DMS53 (cell line): ENCODE measurements around the gene ADGRG3.
"Not testable (repeated sequence)": the region's sequence is repeated elsewhere in the genome, so short reads cannot be mapped to it uniquely, and the experiment has no call there.

Source experiments
- DNase-seq: peaks from one replicate; lab custom pipeline; 2025; lab: John Stamatoyannopoulos, UW

Gene ADGRG3

DNA sequence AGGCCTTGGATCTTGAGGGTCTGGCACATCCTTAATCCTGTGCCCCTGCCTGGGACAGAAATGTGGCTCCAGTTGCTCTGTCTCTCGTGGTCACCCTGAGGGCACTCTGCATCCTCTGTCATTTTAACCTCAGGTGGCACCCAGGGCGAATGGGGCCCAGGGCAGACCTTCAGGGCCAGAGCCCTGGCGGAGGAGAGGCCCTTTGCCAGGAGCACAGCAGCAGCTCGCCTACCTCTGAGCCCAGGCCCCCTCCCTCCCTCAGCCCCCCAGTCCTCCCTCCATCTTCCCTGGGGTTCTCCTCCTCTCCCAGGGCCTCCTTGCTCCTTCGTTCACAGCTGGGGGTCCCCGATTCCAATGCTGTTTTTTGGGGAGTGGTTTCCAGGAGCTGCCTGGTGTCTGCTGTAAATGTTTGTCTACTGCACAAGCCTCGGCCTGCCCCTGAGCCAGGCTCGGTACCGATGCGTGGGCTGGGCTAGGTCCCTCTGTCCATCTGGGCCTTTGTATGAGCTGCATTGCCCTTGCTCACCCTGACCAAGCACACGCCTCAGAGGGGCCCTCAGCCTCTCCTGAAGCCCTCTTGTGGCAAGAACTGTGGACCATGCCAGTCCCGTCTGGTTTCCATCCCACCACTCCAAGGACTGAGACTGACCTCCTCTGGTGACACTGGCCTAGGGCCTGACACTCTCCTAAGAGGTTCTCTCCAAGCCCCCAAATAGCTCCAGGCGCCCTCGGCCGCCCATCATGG is 4.0 kb upstream of the ADGRG3 start:
- DNase-seq = no peak

DNA sequence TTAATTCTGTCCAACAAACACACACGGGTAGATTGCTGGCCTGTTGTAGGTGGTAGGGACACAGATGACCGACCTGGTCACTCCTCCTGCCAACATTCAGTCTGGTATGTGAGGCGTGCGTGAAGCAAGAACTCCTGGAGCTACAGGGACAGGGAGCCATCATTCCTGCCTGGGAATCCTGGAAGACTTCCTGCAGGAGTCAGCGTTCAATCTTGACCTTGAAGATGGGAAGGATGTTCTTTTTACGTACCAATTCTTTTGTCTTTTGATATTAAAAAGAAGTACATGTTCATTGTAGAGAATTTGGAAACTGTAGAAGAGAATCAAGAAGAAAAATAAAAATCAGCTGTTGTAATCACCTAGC is 3.5 kb upstream of the ADGRG3 start:
- no peak for DNase-seq

DNA sequence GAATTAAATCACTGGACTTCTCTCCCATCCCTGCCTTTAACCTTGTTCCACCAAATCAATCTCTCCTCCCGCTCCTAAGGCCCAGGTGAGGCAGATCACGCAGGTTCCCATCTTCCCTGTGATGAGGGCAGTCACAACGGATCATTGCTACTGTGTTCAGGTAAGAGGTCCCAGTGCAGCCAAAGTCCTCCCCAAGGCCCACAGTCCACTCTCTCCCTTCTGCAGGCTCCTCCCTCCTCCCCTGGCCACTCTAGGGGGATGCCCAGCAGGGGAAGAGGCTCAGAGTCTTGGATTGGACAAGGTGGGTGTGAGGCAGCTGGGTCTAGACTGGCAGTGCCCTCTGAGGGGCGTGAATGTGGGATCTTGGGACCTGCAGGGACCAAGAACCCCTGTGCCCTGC is 2.6 kb upstream of the ADGRG3 start:
- DNase-seq = no peak

DNA sequence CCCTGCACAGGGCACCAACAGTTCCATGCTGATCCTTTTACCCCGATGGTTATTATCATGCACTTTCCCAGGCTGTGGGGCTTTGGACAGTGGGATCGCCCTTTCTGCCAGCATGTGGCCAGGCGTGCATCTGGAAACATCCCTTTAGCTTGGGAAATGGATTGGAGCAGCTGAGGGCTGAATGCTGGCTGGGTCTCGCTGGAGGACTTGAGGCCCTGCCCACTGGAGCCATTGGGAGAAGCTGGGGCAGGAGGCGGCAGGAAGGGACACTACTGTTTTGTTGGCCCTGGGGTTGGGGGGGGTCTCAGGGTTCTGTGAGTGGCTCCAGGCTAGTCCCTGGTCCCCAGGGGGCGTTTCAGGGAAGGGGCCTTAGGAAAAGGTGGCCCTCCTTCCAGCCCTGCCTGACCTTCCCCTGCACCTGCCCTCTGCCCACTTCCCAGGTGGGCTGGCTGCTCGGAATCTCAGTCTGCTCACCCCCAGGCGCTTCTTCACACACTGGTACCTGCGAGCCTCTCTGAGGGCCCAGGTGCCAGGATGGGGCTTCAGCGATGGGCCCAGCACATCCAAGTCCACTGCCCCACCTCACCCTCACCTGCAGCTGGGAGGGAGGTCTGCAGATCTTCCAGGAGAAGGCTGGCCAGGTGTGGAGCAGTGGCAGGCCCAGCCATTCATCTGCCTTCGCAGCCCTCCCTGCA is 1.6 kb upstream of the ADGRG3 start:
- peak; percentile 47 for DNase-seq

DNA sequence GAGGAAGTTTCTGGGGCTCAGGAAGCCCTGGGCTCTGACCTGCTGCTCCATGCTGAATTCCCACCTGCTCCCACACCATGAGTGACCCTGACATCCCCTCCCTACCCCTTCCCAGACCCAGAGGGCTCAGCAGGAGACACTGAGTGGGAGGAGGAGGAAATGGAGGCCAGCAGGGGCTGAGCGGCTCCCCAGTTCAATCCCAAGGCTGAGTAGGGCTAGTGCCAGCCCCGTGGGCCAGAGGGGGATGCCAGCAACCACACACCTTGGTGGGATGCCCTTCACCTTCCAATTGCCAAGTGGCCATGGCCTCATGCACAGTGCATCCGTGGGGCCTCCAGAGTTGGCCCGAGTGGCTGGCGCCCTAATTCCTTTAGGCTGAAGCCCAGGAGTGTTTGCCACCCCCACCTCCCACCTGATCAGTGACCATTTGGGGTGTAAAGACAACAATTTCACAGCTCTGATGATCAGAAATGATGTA is 1.0 kb upstream of the ADGRG3 start:
- no peak for DNase-seq

DNA sequence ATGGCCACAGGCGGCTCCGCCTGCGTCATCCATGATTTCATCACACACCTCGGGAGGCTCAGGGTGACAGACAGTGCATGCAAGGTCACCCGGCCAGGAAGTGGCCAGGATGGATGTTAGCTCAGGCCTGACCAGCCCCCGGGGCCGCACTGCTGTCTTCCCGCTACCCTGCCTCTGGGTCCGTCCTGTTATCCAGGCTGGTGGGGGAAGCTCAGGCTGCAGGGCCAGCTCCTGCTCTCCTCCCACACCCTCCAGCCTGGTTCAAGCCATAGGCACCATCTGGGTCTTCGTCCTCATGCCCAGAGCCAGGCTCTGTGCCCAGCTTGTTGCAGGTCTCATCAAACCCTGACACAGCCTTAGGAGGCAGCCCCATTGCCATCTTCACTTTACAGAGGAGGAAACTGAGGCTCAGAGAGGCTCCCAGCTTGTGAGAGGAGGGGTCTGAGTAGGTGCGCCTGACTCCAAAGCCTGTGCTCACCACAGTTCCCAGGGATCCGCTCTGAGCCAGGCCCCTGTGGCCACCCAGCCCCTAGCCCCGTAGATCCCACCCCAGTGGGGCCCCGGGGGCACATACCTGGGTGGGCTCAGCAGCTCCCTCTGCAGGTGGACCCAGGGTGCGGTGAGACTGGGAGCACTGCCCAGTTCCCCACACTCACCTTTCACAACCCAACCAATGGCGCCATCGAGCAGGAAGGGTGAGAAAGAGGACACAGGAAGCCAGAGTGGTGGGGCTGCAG is 412 bp upstream of the ADGRG3 start:
- peak; percentile 44 for DNase-seq

DNA sequence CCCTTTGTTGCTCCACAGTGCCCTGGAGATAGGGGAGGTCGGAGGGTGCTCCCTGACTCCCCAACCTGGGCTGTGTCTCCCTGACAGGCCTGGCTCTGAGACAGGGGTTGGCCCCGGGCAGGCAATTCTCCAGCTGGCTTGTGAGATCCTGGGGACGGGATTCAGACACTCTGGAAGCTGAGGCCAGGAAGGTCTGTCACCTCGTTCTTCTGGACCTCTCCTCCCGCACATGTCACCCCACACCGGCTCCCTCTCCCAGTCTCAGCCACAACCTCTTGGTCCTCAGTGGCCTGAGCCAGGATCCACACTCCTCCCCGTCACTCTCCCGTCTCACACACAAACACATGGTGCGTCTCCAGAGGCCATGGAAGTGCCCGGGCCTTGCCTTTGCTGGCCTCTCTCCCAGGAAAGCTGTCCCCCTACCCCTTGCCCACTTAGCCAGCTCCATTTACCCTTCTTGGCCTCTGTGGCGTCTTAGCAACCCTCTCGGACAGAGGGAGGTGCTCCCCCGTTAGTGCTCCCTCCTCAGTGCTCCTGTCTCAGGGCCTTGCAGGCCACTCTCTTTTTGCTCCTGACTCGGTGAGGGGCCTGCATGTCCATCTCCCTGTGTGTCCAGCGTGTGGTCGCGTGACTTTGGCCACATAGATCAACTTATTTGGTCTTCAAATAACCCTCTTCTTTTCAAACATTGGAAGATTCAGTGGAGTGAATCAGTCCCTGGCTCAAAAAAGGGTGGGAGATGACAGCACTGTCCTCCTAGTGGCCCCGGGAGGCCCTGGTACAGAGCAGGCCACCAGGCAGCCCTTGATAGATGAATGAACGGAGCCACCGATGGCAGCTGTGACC is 747 bp downstream of the ADGRG3 start:
- no peak for DNase-seq

DNA sequence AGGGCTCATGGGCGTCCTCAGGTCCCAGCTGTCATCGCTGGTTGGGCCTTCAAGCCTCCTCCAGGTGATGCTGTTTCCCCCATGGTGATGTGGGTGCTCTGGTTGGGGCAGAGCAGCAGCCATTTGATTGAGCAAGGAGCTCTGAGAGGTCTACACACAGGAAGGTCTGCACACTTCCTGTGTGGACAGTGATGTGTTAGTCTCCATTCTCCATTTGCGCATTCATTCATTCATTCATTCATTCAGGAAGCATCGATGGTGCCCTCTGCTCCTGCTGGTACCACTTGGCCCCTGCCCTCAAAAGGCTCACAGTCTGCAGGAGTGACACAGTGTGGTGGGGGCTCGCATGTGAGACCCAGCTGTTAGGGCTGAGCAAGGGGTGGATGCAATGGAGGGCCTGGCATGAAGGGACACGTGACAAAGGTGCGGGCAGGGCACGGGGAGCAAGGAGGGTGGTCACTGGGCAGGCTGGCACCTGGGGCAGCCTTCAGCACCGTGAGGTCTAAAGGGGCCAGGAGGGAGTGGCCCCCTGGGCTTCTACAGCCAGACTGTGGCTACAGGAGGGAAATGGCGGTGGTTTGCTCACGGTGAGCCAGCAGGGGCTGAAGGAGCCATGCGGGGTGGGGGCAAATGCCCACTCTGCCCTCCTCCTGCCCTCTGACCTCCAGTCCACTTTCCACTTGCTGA is 1.5 kb downstream of the ADGRG3 start:
- peak; percentile 66 for DNase-seq

DNA sequence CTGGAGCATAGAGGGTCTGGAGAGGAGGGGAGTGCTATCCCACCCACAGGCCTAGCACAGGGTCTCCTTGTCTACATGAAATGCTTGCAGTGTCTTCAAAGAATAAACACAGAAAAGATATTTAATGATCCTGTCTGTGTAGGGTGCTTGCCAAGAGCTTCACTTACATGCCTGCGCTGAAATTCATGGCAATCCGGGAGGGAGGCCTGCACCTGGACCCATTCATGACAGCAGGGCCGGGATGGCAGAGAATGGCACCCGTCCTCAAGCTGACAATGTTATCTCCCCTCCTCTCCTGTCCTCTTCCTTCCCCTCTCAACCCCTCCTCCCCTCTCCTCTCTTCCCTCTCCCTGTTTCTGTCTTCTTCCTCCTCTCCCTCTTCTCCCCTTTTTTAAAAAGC is 2.1 kb downstream of the ADGRG3 start:
- DNase-seq = no peak

DNA sequence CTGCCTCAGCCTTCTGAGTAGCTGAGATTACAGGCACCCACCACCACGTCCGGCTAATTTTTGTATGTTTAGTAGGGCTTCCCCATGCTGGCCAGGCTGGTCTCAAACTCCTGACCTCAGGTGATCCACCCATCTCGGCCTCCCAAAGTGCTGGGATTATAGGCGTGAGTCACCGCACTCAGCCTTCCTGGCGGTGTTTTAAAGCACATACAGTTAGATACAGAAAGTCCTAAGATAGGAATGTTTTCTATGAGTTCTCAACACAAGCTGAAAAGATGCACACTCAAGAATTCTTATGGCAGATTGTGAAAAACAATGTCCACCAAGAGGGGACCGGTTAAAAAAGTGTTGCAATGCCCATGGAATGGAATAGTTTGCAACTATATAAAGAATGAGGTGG is 3.3 kb downstream of the ADGRG3 start:
- not testable (repeated sequence) for DNase-seq

DNA sequence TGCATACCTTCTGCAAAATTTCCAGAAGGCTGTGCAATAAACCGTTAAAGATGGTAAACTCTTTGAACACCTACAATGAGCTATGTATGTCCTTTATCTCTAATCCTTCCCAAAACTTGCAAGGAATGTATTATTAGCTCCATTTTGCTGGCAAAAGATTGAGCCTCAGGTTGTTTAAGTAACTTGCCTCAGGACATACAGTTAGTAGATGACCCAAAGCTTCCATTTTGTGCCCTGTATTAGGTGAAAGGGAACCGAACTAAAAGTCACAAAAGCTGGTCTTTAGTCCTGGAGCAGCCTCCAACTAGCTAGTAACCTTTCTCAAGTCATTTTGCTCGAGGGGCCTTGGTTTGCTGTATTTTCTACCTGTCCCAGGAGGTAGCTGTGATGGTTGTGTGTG is 4.3 kb downstream of the ADGRG3 start:
- DNase-seq = no peak

DNA sequence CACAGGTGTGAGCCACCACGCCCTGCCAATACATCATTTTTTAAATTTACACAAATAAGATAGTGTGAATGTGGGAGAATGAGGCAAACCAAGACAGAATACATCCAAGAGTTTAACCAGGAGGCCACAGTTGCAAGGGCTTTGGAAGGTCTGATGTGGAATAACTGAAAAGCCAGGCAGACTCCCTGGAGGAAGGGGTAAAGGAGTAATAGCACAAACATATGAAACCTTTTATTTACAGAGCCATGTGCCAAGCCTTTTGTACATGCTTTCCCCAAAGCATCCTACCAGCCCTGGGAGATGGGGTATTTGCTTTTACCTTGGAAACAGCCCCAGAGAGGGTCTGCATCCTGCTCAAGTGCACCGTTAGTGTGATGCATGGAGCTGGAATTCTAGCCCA is 4.7 kb downstream of the ADGRG3 start:
- DNase-seq = no peak

DNA sequence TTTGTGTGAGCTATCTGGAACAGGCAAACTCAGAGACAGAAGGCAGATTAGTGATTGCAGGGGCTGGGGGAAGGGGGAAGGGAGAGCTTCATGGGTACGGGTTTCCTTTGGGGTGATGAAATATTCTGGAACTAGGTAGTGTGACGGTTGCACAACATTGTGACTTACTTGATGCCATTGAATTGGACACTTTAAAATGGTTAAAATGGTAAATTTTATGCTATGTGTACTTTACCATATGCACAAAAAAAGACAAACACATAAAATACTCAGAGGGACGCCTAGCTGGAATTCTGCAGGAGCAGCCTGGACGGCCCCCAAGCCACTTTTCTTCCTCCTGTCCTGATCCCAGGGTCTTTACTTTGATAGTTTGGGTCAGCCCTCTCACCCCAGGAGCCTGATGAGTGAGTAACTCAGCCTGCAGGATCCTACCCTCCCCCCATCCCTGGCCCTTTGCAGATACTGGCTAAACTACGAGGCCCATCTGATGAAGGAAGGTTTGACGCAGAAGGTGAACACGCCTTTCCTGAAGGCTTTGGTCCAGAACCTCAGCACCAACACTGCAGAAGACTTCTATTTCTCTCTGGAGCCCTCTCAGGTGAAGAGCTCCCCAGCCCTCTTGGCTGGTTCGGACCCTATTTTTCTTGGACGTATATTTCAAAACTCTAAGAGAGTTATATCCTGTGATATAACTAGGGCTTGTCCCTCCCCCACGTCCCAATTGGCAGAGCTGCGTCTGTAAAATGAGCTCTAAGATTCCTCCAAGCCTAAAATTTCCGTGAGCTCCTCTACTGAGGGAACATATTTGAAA is 7.8 kb downstream of the ADGRG3 start:
- no peak for DNase-seq

DNA sequence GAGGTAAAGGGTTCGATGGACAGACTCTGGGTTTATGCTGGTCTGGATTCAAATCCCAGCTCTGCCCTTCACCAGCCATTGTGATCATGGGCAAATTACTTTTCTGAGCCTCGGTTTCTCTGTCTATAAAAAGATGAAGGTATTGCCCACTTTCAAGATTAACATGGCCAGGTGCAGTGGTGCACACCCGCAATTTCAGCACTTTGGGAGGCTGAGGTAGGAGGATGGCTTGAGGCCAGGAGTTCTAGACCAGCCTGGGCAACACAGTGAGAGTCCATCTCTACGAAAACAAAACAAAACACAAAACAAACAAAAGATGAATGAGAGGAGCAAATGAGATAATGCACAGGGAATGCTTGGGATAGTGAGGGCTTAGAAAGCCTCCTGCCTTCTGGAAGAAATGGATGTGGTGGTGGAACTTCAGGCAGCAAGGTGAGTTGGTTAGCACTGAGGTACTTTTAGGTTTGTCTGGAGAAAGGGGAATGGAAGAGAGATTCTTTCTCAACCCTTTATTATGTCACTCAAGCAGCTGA is 8.5 kb downstream of the ADGRG3 start:
- DNase-seq = peak; percentile 61

DNA sequence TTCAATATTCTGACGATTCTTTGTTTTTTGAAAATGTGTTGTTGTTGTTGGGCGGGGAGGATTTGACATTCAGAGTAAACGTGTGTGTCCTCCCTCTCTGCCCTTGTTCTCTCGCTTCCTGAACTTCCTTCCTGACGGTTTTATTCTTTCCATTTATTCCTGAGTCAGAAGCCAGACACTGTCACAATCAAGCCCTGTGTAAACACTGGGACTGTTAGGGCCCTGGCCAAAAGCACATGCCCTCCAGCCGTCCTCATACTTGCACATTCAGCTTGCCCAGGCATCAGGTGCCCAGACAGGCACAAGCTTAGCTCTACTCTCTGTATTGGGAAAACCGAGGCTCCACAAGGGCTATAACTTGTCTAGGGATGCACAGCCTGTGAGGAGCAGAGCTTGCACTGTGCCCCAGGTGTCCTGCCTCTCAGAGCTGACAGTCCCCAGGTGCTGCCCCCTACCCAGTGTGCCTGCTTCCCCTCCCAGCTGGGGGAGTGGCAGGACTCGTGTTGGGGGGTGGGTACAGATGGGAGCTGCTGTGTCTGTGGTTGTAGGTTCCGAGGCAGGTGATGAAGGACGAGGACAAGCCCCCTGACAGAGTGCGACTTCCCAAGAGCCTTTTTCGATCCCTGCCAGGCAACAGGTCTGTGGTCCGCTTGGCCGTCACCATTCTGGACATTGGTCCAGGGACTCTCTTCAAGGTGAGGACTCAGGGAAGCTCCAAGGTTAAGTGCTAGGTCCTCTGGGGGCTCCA is 9.7 kb downstream of the ADGRG3 start:
- peak; percentile 74 for DNase-seq

DNA sequence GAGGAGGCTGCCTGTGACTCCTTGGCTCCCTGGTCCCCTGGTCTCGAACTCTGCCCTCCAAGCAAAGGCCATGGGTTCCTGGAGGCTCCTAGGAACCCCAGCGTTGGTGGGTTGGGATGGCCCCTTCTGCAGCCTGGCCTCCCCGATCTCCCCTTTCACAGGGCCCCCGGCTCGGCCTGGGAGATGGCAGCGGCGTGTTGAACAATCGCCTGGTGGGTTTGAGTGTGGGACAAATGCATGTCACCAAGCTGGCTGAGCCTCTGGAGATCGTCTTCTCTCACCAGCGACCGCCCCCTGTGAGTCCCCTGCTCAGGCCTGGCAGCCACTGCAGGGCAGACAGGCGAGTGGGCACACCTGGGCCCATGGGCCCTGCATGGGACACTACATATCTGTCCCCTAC is 10.9 kb downstream of the ADGRG3 start:
- no peak for DNase-seq

DNA sequence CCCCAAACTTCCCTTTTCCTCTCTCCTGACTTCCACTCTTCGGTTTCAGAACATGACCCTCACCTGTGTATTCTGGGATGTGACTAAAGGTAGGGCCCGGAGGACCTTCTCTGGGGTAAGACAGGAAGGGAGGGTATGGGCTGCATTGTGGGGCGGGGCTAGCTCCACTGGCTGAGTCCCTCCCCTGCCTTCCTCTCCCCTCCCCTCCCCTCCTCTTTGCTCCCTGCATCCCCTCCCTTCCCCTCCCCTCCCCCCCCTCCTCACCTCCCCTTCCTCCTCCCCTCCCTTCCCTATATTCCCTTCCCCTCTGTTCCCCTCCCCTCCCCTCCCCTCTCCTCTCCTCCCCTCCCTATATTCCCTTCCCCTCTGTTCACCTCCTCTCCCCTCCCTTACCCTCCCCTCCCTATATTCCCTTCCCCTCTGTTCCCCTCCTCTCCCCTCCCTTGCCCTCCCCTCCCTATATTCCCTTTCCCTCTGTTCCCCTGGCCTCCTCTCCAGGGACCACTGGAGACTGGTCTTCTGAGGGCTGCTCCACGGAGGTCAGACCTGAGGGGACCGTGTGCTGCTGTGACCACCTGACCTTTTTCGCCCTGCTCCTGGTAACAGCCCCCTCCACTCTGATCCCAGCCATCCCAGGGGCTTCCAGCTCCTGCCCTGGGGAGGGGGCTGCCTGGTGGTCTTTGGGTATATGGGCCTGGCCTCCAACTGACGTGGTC is 11.8 kb downstream of the ADGRG3 start:
- DNase-seq = no peak

DNA sequence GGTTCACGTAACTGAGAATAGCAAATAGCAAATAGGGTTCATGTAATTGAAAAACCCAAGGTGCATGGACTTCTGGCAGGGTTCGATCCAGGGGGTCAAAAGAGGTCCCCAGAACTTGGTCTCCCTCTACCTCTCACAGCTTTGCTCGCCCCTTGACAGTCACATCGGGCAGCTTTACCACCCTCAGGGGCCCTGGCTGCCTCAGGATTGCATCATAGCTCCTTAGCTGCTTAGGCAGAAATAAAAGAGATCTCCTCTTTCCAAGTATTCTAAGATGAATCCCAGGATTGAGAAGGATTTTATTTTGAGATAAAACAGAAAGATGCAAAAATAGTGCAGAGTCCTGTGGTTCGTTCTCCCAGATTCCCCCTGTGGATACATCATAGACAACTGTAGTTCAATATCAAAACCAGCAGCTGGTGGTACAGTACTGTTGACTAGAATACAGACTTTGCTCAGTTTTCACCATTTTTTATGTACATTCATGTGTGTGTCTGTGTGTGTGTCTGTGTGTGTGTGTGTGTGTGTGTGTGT is 12.8 kb downstream of the ADGRG3 start:
- no peak for DNase-seq
